Fibroblast of mammary gland (primary cell): ENCODE results near the gene OR5K2.

Source experiments
- DNase-seq: peaks from one replicate; pipeline ENCODE4 v3.0.0-alpha.2; 2010; ENCODE audit warnings: low read depth
- H3K4me3 ChIP-seq: 2 replicates; pipeline ENCODE4 v1.5.1; 2011; ENCODE audit warnings: low read depth, mild to moderate bottlenecking, low read length, moderate library complexity; ENCODE audit not compliant: control insufficient read depth
- CTCF ChIP-seq: conservative IDR thresholded peaks from 2 replicates; pipeline ENCODE4 v1.5.1; 2011; ENCODE audit warnings: low read depth, low read length, inconsistent platforms; ENCODE audit not compliant: control insufficient read depth, insufficient read depth

Gene OR5K2

GRCh38 chr3:98462901-98463300 is 34.6 kb upstream of the OR5K2 start, which contains the start of gene OR5K1:
TSS of gene OR5K1 (plus strand) at chr3:98463201. CDS start at chr3:98469577, 6,376 bp downstream.
- no peak for DNase-seq
- no peak for TF ChIP-seq CTCF
- no peak within 1 kb of the TSS for H3K4me3 ChIP-seq

GRCh38 chr3:98482717-98483482 is 14.6 kb upstream of the OR5K2 start:
- TF ChIP-seq CTCF: no peak
- no peak overlapping the region for H3K4me3 ChIP-seq
- DNase-seq: no peak

- H3K4me3 ChIP-seq: no peak overlapping the region
- no peak for DNase-seq
Measured at GRCh38 chr3:98483626-98484025, 13.9 kb upstream of the OR5K2 start.

GRCh38 chr3:98500019-98500418 is 2.5 kb downstream of the OR5K2 start:
- no peak overlapping the region for H3K4me3 ChIP-seq
- DNase-seq: no peak
- no peak for TF ChIP-seq CTCF

More at GRCh38 chr3:98483626-98484025, 13.9 kb upstream of the OR5K2 start:
- no peak for TF ChIP-seq CTCF

- H3K4me3 ChIP-seq: no peak overlapping the region
- no peak for TF ChIP-seq CTCF
- DNase-seq: no peak
Measured at GRCh38 chr3:98501270-98501669, 3.8 kb downstream of the OR5K2 start.

DNA sequence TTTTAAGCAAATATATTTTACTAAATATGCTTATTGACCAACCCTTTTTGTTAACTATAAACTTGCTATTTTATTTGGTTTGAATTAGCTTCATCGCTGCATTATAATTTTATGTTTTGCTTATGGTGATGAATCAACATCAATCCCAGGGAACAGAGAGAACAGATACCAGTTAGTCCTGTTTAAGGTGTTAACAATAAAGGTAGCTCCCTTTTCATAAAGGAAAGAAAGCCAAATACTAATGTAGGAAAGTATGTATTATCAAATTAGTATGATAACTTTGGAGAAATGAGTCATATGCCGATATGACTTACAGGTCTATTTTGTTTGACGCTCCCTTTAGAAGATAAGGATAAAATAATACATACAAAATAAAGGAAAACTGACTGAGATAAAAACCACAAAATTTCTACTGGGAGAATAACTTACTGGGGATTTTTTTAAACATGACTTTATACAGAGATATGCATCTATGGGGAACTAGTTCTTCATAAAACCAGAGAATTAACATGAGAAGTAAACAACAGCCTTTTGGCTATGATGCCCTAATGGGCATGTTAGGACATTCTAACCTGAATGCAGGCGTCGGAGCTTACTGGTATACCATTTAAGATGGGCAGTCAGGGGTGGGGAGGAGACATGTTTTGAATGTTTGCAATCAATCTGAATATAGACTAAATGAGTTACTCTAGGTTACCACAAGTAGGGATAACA is 4.5 kb downstream of the OR5K2 start:
- DNase-seq: no peak
- TF ChIP-seq CTCF: no peak
- no peak overlapping the region for H3K4me3 ChIP-seq
